Measurements from ENCODE around the gene SRP9.
"Not testable (repeated sequence)": the region's sequence is repeated elsewhere in the genome, so short reads cannot be mapped to it uniquely, and the experiment has no call there.

Gene SRP9

GRCh38 chr1:225814381-225814780 is 36.8 kb downstream of the SRP9 start:
- in situ Hi-C loops (cut with MboI; ENCODE audit: low sequenced_read_pairs) = no loop called here

- in situ Hi-C loops (cut with MboI; ENCODE audit: low sequenced_read_pairs) = not testable (repeated sequence)
Observed at GRCh38 chr1:225815090-225815489, 37.5 kb downstream of the SRP9 start.

- in situ Hi-C loops (cut with MboI; ENCODE audit: low sequenced_read_pairs) = no loop called here
Observed at GRCh38 chr1:225815526-225816178, 38.0 kb downstream of the SRP9 start.

GRCh38 chr1:225816643-225817538 is 39.3 kb downstream of the SRP9 start:
- in situ Hi-C loops (cut with MboI; ENCODE audit: low sequenced_read_pairs) = no loop called here

GRCh38 chr1:225817611-225818061 is 40.0 kb downstream of the SRP9 start:
- in situ Hi-C loops (cut with MboI; ENCODE audit: low sequenced_read_pairs) = no loop called here

GRCh38 chr1:225818229-225818628 is 40.6 kb downstream of the SRP9 start:
- in situ Hi-C loops (cut with MboI; ENCODE audit: low sequenced_read_pairs) = no loop called here

GRCh38 chr1:225819346-225820192 is 41.9 kb downstream of the SRP9 start:
- in situ Hi-C loops (cut with MboI; ENCODE audit: low sequenced_read_pairs) = no loop called here

- in situ Hi-C loops (cut with MboI; ENCODE audit: low sequenced_read_pairs) = no loop called here
Observed at GRCh38 chr1:225820522-225821120, 43.0 kb downstream of the SRP9 start.

GRCh38 chr1:225822655-225823403 is 45.2 kb downstream of the SRP9 start:
- in situ Hi-C loops (cut with MboI; ENCODE audit: low sequenced_read_pairs) = no loop called here

GRCh38 chr1:225823811-225824261 is 46.2 kb downstream of the SRP9 start:
- in situ Hi-C loops (cut with MboI; ENCODE audit: low sequenced_read_pairs) = no loop called here

GRCh38 chr1:225824533-225824941 is 46.9 kb downstream of the SRP9 start:
- in situ Hi-C loops (cut with MboI; ENCODE audit: low sequenced_read_pairs) = no loop called here

- in situ Hi-C loops (cut with MboI; ENCODE audit: low sequenced_read_pairs) = no loop called here
Observed at GRCh38 chr1:225825078-225825477, 47.5 kb downstream of the SRP9 start.

- in situ Hi-C loops (cut with MboI; ENCODE audit: low sequenced_read_pairs) = no loop called here
Observed at GRCh38 chr1:225825607-225826007, 48.0 kb downstream of the SRP9 start.

GRCh38 chr1:225827076-225827475 is 49.5 kb downstream of the SRP9 start:
- in situ Hi-C loops (cut with MboI; ENCODE audit: low sequenced_read_pairs) = no loop called here

- in situ Hi-C loops (cut with MboI; ENCODE audit: low sequenced_read_pairs) = no loop called here
Observed at GRCh38 chr1:225828706-225829345, 51.2 kb downstream of the SRP9 start.

GRCh38 chr1:225830841-225831240 is 53.2 kb downstream of the SRP9 start:
- in situ Hi-C loops (cut with MboI; ENCODE audit: low sequenced_read_pairs) = no loop called here

- in situ Hi-C loops (cut with MboI; ENCODE audit: low sequenced_read_pairs) = no loop called here
Observed at GRCh38 chr1:225834417-225835329, 57.0 kb downstream of the SRP9 start.

- in situ Hi-C loops (cut with MboI; ENCODE audit: low sequenced_read_pairs) = no loop called here
Observed at GRCh38 chr1:225835856-225836255, 58.2 kb downstream of the SRP9 start.

Measured in hTERT RPE-1 (cell line).